SH-SY5Y (cell line): Measurements from ENCODE around the gene HOXC5.

Experiments used
- GATA2 ChIP-seq: IDR thresholded peaks from 2 replicates; pipeline ENCODE4 v1.6.1; 2011; ENCODE audit warnings: mild to moderate bottlenecking, low read depth, low read length
- GATA3 ChIP-seq: IDR thresholded peaks from 2 replicates; pipeline ENCODE4 v1.6.1; 2011; ENCODE audit warnings: low read depth, mild to moderate bottlenecking, low read length, moderate library complexity

DNA sequence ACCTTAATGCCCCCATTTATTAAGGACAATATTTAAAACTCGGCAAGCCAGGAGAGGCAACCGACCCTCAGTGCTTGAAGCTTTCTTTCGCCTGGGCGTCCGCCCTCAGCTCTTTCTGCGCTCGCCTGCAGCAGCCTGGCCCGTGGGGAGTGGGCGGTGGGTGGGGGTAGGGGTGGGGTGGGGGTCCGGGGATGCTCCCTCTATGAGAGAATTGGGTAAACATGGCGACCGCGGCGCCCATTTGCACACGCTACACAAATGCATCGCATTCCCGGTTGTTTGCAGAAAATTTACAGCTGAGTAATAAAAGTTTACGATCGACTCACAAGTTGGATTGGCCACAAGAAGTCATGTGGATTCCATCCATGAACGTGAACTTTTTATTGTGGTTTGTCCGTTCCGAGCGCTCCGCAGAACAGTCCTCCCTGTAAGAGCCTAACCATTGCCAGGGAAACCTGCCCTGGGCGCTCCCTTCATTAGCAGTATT, 16.3 kb upstream of the HOXC5 start:
- no peak for TF ChIP-seq GATA3
- no peak for TF ChIP-seq GATA2
